Measurements from ENCODE around the gene SLC41A3.

GRCh38 chr3:126125341-126125740 lies 41.4 kb upstream of the SLC41A3 start:
- TF ChIP-seq CTCF (IDR thresholded peaks at IDR 0.05; ENCODE audit: low read length) (no peak), EZH2 (IDR thresholded peaks at IDR 0.05; ENCODE audit: borderline replicate concordance, low read length) (no peak)
